ENCODE results near the gene TCERG1. TPM values are rescaled to one million over a fixed set of nuclear protein-coding genes. Genes with fewer than 3 reads are reported as not detected.

The TCERG1 gene
- total RNA-seq, result 100 to 1,000 TPM; 119 TPM

GRCh38 chr5:146446861-146447733 lies at the start of gene TCERG1:
TCERG1 (plus strand) TSS chr5:146447333; CDS start chr5:146447350, 17 bp downstream.
- ChIA-PET POLR2A (interaction anchor here (0.5 to 0.6 kb wide), 2 partner anchors 12 to 34 kb away, joined by 3 to 5 read pairs; no protein-coding TSS in a partner anchor), CTCF (interaction anchor here (0.8 kb wide), 2 partner anchors 18 to 228 kb away, joined by 3 read pairs; no protein-coding TSS in a partner anchor)

GRCh38 chr5:146398826-146399225 lies 48.3 kb upstream of the TCERG1 start:
- ChIA-PET POLR2A (no interaction called here), CTCF (no interaction called here)

GRCh38 chr5:146399481-146399880 lies 47.7 kb upstream of the TCERG1 start:
- CTCF ChIA-PET, result interaction anchor here (0.9 kb wide), 1 partner anchor 9 kb away, joined by 3 read pairs; no protein-coding TSS in a partner anchor
- POLR2A ChIA-PET, result no interaction called here

- CTCF ChIA-PET, result interaction anchor here (0.9 kb wide), 1 partner anchor 10 kb away, joined by 3 read pairs; no protein-coding TSS in a partner anchor
- POLR2A ChIA-PET, result interaction anchor here (0.6 kb wide), 1 partner anchor 108 kb away, joined by 3 read pairs; no protein-coding TSS in a partner anchor
These were observed 46.9 kb upstream of the TCERG1 start for GRCh38 chr5:146400201-146400600.

- ChIA-PET POLR2A (no interaction called here), CTCF (interaction anchor here (1.5 kb wide), 1 partner anchor 26 kb away, joined by 5 read pairs; no protein-coding TSS in a partner anchor)
These were observed 46.1 kb upstream of the TCERG1 start for GRCh38 chr5:146401021-146401420.

- ChIA-PET CTCF (no interaction called here), POLR2A (no interaction called here)
These were observed 44.2 kb upstream of the TCERG1 start for GRCh38 chr5:146402949-146403348.

GRCh38 chr5:146409054-146409671 lies 38.0 kb upstream of the TCERG1 start:
- POLR2A ChIA-PET, result no interaction called here
- CTCF ChIA-PET, result interaction anchor here (0.5 kb wide), 1 partner anchor 668 kb away, joined by 3 read pairs; no protein-coding TSS in a partner anchor

GRCh38 chr5:146410272-146410671 lies 36.9 kb upstream of the TCERG1 start:
- POLR2A ChIA-PET, result no interaction called here
- CTCF ChIA-PET, result no interaction called here

- ChIA-PET CTCF (no interaction called here), POLR2A (no interaction called here)
These were observed 27.4 kb upstream of the TCERG1 start for GRCh38 chr5:146419696-146420095.

- POLR2A ChIA-PET, result no interaction called here
- CTCF ChIA-PET, result interaction anchor here (0.5 kb wide), 1 partner anchor 46 kb away, joined by 3 read pairs; no protein-coding TSS in a partner anchor
These were observed 22.1 kb upstream of the TCERG1 start for GRCh38 chr5:146425023-146425422.

GRCh38 chr5:146426305-146426704 lies 20.8 kb upstream of the TCERG1 start:
- ChIA-PET POLR2A (no interaction called here), CTCF (no interaction called here)

- ChIA-PET POLR2A (no interaction called here), CTCF (interaction anchor here (0.7 to 1.5 kb wide), 5 partner anchors 9 to 244 kb away, joined by 3 to 6 read pairs (median 5); no protein-coding TSS in a partner anchor)
These were observed 20.1 kb upstream of the TCERG1 start for GRCh38 chr5:146426853-146427618.

GRCh38 chr5:146427619-146427997 lies 19.5 kb upstream of the TCERG1 start:
- CTCF ChIA-PET, result interaction anchor here (0.7 to 1.5 kb wide), 5 partner anchors 8 to 245 kb away, joined by 3 to 6 read pairs (median 5); no protein-coding TSS in a partner anchor
- POLR2A ChIA-PET, result no interaction called here

- ChIA-PET POLR2A (no interaction called here), CTCF (interaction anchor here (1.0 kb wide), 1 partner anchor 18 kb away, joined by 3 read pairs; the partner anchor contains the start of gene TCERG1)
These were observed 18.5 kb upstream of the TCERG1 start for GRCh38 chr5:146428658-146429057.

GRCh38 chr5:146440353-146440752 lies 6.8 kb upstream of the TCERG1 start:
- POLR2A ChIA-PET, result no interaction called here
- CTCF ChIA-PET, result no interaction called here

GRCh38 chr5:146440870-146441495 lies 6.2 kb upstream of the TCERG1 start:
- CTCF ChIA-PET, result no interaction called here
- POLR2A ChIA-PET, result no interaction called here

GRCh38 chr5:146441896-146442295 lies 5.2 kb upstream of the TCERG1 start:
- ChIA-PET POLR2A (no interaction called here), CTCF (interaction anchor here (0.6 kb wide), 1 partner anchor 254 kb away, joined by 3 read pairs; no protein-coding TSS in a partner anchor)

- ChIA-PET CTCF (no interaction called here), POLR2A (no interaction called here)
These were observed 724 bp downstream of the TCERG1 start for GRCh38 chr5:146447734-146448380.
